Smooth muscle cell (in vitro differentiated cells): Measurements from ENCODE around the gene TMEM138. TPM values are rescaled to one million over a fixed set of nuclear protein-coding genes. Genes with fewer than 3 reads are reported as not detected.

Source experiments
- DNase-seq: peaks from one replicate; lab custom pipeline; 2025; ENCODE audit not compliant: unreplicated experiment; lab: John Stamatoyannopoulos, UW
- H2AFZ ChIP-seq: fragments of 200-600 bp; sonication (generic); 2 replicates; pipeline ENCODE4 v1.6.0; 2016; ENCODE audit warnings: antibody characterized with exemption, low read depth, mild to moderate bottlenecking
- H3F3A ChIP-seq: fragments of 200-600 bp; sonication (generic); 2 replicates; pipeline ENCODE4 v1.6.0; 2017; ENCODE audit warnings: antibody characterized with exemption, low read depth
- H3K27ac ChIP-seq: fragments of 200-600 bp; sonication (generic); 2 replicates; pipeline ENCODE4 v1.5.1; 2016; ENCODE audit warnings: low read depth, mild to moderate bottlenecking
- H3K27me3 ChIP-seq: fragments of 200-600 bp; sonication (generic); 2 replicates; pipeline ENCODE4 v1.6.1; 2016; ENCODE audit warnings: low read depth, mild to moderate bottlenecking
- H3K36me3 ChIP-seq: fragments of 200-600 bp; sonication (generic); 2 replicates; pipeline ENCODE4 v1.5.1; 2016; ENCODE audit warnings: low read depth
- H3K4me1 ChIP-seq: fragments of 200-600 bp; sonication (generic); 2 replicates; pipeline ENCODE4 v1.5.1; 2016; ENCODE audit warnings: low read depth
- H3K4me2 ChIP-seq: fragments of 200-600 bp; sonication (generic); 2 replicates; pipeline ENCODE4 v1.6.0; 2016; ENCODE audit warnings: mild to moderate bottlenecking
- H3K4me3 ChIP-seq: fragments of 200-600 bp; sonication (generic); 2 replicates; pipeline ENCODE4 v1.5.1; 2016; ENCODE audit warnings: mild to moderate bottlenecking
- H3K79me2 ChIP-seq: fragments of 200-600 bp; sonication (generic); 2 replicates; pipeline ENCODE4 v1.6.0; 2016; ENCODE audit warnings: low read depth, mild to moderate bottlenecking
- H3K9ac ChIP-seq: fragments of 200-600 bp; sonication (generic); 2 replicates; pipeline ENCODE4 v1.6.0; 2016; ENCODE audit warnings: low read depth
- H3K9me3 ChIP-seq: fragments of 200-600 bp; sonication (generic); replicated peaks from 2 replicates; pipeline ENCODE4 v1.5.1; 2016; ENCODE audit warnings: low read depth
- H4K20me1 ChIP-seq: fragments of 200-600 bp; sonication (generic); 2 replicates; pipeline ENCODE4 v1.6.0; 2016; ENCODE audit warnings: low read depth
- WGBS: methylation state at CpG from one replicate; pipeline ENCODE4 v1.1.7; 2016; ENCODE audit warnings: low lambda C conversion rate; 5-methylcytosine and 5-hydroxymethylcytosine counted together
- polyA plus RNA-seq: library from polyadenylated mRNA; unstranded; fragments of >200 nt; fragmentation: Nextera tagmentation; extraction: Ambion mirVana; gene quantifications from 2 replicates; pipeline ENCODE4 v1.2.1, GENCODE V29; 2016
- total RNA-seq: library from RNA; depleted of rRNA; stranded (reverse); fragments of >200 nt; gene quantifications from 2 replicates; pipeline ENCODE4 v1.2.3, GENCODE V29; 2014
- TF ChIP-seq, protein P1 (sequence below): fragments of 200-600 bp; sonication (generic); IDR thresholded peaks from 2 replicates; pipeline ENCODE4 v1.5.1; 2017; ENCODE audit warnings: borderline replicate concordance, mild to moderate bottlenecking, antibody characterized with exemption; ENCODE audit not compliant: insufficient read depth, poor library complexity, severe bottlenecking

TMEM138 gene
- total and polyA plus RNA-seq, 2 experiments from 2014 or later = 44.2 to 51.4 TPM

DNA sequence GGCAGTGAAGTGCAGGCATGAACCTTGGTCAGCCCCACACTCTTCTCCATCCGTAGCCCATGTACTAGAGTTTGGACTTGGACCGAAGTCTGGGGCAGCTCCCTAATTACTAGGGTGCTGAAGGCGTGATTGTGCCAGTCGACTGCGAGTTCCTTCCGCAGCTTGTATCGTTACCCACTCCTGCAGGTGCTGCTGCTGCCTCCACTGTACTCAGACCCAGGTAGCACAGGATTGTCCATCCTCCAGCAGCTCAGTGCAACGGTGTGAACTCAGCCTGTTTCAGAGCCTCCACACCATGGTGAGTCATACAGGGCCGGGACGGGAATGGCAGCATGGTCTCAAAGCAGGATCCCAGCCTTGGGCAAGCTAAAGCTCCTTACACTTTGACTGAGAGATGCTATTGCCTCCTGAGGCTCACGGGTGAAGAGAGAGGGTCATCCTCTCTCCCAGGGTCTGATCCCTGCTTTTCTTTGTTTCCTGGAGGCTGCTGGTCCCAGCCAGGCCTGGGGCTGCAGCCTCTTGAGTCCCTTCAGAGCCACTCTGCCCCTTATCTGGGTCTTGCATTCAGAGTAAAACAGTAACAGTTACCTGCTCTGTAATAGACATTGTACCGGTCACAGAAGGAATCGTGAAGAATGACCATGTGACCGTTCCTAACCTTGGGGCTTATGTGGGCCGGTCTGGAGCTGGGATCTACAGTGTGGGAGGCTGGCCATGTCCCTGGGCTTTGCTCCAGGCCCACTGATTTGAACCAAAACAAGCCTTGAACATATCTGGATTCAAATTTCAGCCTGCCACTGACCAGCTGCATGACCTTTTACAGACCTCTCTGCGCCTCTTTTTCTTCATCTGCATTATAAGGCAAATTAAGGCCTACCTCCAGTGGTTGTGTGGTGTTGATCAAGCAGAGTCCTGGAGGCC lies 27.5 kb upstream of the TMEM138 start:
- DNase-seq = no peak
- Histone ChIP-seq H4K20me1 (peaks cover 24% of the 10 kb centered on the region), H3K9me3 (no peaks in the 10 kb centered on the region), H3F3A (no peaks in the 10 kb centered on the region), H3K4me2 (no peak overlapping the region), H3K4me1 (peaks cover 21% of the 10 kb centered on the region), H3K27ac (no peak overlapping the region), H3K27me3 (no peaks in the 10 kb centered on the region), H2AFZ (no peak overlapping the region), H3K79me2 (peaks cover 32% of the 10 kb centered on the region), H3K4me3 (no peak overlapping the region), H3K9ac (no peak overlapping the region), H3K36me3 (no peaks in the 10 kb centered on the region)
- TF ChIP-seq, protein P1, sequence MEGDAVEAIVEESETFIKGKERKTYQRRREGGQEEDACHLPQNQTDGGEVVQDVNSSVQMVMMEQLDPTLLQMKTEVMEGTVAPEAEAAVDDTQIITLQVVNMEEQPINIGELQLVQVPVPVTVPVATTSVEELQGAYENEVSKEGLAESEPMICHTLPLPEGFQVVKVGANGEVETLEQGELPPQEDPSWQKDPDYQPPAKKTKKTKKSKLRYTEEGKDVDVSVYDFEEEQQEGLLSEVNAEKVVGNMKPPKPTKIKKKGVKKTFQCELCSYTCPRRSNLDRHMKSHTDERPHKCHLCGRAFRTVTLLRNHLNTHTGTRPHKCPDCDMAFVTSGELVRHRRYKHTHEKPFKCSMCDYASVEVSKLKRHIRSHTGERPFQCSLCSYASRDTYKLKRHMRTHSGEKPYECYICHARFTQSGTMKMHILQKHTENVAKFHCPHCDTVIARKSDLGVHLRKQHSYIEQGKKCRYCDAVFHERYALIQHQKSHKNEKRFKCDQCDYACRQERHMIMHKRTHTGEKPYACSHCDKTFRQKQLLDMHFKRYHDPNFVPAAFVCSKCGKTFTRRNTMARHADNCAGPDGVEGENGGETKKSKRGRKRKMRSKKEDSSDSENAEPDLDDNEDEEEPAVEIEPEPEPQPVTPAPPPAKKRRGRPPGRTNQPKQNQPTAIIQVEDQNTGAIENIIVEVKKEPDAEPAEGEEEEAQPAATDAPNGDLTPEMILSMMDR = no peak
- 82% methylated on average over 16 of the region's 16 CpGs for WGBS

DNA sequence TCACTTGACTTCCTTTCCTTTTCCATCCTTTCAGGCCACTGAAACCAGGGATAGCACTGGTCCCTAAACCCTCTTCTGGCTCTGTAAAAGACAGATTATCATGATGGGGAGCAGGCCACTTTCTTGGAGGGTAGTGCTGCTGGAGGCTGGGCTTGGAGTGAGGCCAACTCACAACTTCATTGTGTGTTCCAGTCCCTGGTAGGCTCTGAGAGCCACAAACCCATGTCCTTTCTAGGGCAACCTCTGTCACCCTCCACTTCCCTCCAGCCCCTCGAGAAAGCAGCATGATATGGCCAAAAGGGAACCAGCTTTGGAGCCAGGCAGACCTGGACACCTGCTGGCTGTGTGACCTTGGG lies 26.8 kb upstream of the TMEM138 start:
- Histone ChIP-seq H3F3A (no peaks in the 10 kb centered on the region), H3K4me3 (no peak overlapping the region), H4K20me1 (peaks cover 18% of the 10 kb centered on the region), H3K9me3 (no peaks in the 10 kb centered on the region), H3K27me3 (no peaks in the 10 kb centered on the region), H3K36me3 (no peaks in the 10 kb centered on the region), H3K9ac (no peak overlapping the region), H3K4me1 (peaks cover 21% of the 10 kb centered on the region), H2AFZ (no peak overlapping the region), H3K4me2 (no peak overlapping the region), H3K79me2 (peaks cover 26% of the 10 kb centered on the region), H3K27ac (no peak overlapping the region)
- DNase-seq = no peak
- 100% methylated on average over 1 of the region's 1 CpG for WGBS
- TF ChIP-seq, protein P1 = no peak

DNA sequence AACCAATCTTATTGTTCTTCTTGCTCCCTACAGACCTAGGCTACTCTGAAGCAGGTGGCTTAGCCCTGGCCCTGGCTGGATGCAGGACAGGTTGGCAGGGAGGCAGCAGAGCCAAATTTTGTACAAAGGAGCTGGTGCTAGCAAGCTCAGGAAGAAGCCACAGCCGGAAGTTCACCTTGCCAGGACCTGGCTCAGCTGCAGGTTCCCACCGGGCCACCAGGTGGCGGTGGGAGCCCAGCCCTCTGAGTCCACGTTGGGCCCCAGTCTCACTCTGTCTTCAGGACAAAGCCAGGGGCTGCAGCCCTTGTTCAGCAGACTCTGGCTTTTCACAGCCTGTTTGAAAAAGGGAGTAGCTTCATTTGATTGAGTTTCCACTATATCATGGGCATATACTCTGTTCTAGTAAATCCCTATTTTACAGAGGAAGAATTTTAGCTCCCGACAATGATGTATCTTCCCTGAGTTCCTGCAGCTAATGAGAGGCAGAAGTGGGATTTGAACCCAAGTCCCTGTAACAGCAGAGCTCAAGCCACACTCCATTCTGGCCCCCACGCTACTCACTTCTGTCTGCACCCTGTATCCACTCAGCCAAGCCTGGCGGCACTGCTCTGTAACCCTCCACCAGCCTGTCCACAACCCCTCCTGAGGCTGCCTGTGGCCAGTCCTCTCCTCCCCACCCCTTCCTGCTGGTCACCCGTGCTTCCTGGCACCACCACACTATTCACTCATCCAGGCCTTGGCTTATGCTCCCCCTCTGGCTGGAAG lies 25.8 kb upstream of the TMEM138 start:
- no peaks in the 10 kb centered on the region for H3F3A ChIP-seq
- no peak overlapping the region for H3K4me2 ChIP-seq
- H3K27me3 ChIP-seq = no peaks in the 10 kb centered on the region
- no peak overlapping the region for H3K4me3 ChIP-seq
- H3K36me3 ChIP-seq = no peaks in the 10 kb centered on the region
- no peak overlapping the region for H3K27ac ChIP-seq
- H2AFZ ChIP-seq = no peak overlapping the region
- no peaks in the 10 kb centered on the region for H3K9me3 ChIP-seq
- WGBS = 42% methylated on average over 8 of the region's 8 CpGs
- TF ChIP-seq, protein P1 = peak; percentile 92
- DNase-seq = peak; percentile 27
- peaks cover 16% of the 10 kb centered on the region for H3K79me2 ChIP-seq
- peaks cover 8% of the 10 kb centered on the region for H4K20me1 ChIP-seq
- H3K4me1 ChIP-seq = peaks cover 17% of the 10 kb centered on the region
- no peak overlapping the region for H3K9ac ChIP-seq
